Activated naive CD4-positive, alpha-beta T cell treated with anti-CD3 and anti-CD28 coated beads, Interleukin-2, amount 50 U/mL, for 16 hours (primary cell): Measurements from ENCODE around the gene RYR2.

Source experiments
- DNase-seq: peaks from one replicate; pipeline ENCODE4 v3.0.0-alpha.2; 2020

RYR2 gene

GRCh38 chr1:237471956-237472355 lies 430.0 kb downstream of the RYR2 start:
- no peak for DNase-seq

DNA sequence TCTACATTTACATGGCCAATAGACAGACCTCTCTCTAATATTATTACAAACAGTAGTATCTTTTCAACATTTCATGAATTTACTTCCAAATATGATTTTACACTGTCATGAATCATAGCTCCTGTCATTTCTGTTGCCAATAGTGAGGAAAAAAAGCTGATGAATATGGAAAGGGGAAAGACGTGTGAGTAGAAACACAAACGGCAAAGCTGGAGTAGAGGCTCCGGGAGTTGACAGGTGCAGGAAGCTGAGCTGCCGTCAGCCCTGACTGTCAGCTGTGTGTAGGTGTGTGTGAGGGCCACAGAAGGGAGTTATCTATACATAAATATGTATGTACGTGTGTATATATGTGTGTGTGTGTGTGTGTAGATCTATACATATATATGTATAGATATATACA lies 431.9 kb downstream of the RYR2 start:
- DNase-seq, result no peak

DNA sequence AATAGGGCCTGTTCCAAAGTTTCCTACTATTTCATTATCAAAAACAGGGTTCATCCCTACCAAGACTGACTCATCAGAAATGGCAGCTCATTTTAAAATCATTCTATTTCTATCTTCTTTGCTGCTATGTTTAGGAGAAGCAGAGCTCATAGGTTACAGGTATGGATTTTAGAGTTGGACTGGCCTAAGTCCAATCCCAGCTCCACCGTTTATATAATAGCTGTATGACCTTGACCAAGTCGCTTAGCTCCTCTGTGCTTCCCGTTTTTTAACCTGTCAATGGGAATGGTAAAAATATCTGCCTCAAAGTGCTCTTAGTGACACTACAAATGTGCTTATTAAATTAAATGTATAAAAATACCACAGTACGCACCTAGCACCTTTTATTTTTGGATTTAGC lies 436.1 kb downstream of the RYR2 start:
- DNase-seq, result no peak

DNA sequence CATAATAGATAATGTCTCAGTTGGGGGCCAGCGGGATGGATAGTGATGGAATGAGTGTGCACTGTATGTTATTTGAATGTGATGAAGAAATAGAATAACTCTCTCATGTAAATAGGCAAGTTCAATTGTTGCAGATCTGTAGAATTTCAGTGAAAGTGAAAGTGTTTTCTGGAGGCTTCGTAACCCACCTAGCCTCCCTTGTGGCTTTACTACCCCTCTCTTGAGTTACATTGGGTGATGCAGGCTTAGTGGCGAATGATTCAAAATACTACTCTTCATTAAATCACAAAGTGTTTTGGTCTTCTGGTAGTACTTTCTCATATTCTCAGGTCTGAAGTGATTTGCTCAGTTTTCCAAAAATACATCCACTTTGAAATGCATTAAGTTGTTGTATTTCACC lies 436.9 kb downstream of the RYR2 start:
- DNase-seq, result no peak

DNA sequence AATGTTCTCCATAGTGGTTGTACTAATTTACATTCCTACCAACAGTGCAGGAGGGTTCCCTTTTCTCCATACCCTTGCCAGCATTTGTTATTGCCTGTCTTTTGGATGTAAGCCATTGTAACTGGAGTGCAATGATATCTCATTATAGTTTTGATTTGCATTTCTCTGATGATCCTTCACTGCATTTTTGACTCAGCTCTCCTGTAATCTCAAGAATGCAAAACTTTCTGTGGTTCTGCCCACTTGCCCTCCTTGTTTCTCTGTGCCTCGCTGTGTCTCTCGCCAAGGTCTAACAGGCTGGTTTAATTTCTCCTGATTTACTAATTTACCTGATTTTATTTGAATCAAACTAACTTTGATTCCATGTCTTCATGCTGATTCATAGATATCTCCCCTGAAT lies 440.8 kb downstream of the RYR2 start:
- DNase-seq, result no peak

GRCh38 chr1:237492359-237492758 lies 450.4 kb downstream of the RYR2 start:
- no peak for DNase-seq

DNA sequence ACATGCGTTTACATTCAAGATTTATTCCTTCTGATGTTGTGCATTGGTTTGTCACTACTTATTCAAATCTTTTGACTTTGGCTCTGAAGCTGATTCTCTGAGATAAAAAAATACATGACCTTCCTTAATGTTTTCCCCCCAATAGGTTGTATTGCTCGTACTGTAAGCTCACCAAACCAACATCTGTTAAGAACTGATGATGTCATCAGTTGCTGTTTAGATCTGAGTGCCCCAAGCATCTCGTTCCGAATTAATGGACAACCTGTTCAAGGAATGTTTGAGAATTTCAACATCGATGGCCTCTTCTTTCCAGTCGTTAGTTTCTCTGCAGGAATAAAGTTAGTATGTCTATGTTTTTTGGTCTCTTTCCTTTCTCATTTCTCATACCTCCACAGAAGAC lies 458.6 kb downstream of the RYR2 start:
- DNase-seq, result no peak

DNA sequence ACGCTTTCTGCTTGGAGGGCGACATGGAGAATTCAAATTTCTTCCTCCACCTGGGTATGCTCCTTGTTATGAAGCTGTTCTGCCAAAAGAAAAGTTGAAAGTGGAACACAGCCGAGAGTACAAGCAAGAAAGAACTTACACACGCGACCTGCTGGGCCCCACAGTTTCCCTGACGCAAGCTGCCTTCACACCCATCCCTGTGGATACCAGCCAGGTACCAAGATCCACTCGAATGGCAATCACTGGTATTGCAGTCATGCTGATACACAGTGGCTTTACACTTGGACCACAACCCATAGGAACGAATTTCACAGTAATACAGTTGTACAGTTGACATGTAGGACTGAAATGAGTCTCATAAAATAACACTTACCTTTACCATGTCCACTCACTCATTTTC lies 461.3 kb downstream of the RYR2 start:
- no peak for DNase-seq

- DNase-seq, result no peak
These were observed 465.0 kb downstream of the RYR2 start for GRCh38 chr1:237507005-237507404.

- DNase-seq, result no peak
These were observed 467.8 kb downstream of the RYR2 start for GRCh38 chr1:237509748-237510147.

- no peak for DNase-seq
These were observed 483.1 kb downstream of the RYR2 start for GRCh38 chr1:237525102-237525501.

DNA sequence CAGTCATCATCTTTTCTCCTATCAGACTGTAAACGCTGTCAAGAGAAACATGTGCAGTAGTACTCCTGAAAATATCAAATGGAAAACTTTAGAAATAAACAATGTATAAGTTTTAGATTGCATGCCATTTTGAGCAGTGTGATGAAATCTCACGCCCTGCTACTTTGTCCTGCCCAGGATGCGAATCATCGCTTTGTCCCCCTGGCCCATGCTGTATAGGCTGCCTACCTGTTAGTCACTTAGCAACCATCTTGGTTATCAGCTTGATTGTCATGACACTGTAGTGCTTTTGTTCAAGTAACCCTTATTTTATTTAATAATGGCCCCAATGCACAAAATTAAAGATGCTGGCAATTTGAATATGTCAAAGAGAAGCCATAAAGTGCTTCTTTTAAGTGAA lies 485.8 kb downstream of the RYR2 start:
- DNase-seq, result no peak

DNA sequence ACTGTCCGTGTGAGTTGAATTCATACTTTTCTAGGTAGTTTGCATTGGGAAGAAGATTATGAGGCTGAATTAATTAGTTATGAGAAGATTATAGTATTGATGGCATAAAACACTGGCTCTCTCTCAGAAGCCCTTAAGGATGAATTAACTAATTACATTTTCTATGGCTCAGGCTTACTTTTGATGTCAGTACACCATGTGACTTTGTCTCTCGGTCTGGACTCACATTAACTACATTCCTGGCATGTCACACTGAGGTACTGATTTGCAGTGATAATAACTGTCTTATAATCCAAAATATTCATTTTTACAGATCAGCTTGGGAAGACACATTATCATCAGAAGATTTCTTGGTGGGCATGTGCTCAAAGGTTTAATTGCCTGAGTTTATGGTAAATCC lies 486.6 kb downstream of the RYR2 start:
- no peak for DNase-seq

DNA sequence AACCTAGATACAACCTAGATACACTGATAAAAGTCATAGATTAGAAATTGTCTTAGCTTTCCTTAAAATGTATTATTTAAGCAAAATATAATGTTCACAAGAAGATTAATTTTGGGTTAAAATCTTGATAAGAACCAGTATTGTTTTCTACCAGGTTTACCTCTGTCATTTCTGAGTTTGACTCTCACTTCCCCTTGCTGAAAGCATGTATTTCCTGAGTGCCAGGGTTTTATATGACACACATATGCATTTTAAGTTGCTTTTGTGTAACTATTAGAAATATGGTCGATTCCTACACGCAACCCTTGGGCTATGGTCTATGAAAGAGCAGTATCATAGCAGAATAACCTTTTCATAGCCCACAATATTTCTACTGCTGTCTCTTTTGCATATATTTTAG lies 497.1 kb downstream of the RYR2 start:
- DNase-seq, result no peak

DNA sequence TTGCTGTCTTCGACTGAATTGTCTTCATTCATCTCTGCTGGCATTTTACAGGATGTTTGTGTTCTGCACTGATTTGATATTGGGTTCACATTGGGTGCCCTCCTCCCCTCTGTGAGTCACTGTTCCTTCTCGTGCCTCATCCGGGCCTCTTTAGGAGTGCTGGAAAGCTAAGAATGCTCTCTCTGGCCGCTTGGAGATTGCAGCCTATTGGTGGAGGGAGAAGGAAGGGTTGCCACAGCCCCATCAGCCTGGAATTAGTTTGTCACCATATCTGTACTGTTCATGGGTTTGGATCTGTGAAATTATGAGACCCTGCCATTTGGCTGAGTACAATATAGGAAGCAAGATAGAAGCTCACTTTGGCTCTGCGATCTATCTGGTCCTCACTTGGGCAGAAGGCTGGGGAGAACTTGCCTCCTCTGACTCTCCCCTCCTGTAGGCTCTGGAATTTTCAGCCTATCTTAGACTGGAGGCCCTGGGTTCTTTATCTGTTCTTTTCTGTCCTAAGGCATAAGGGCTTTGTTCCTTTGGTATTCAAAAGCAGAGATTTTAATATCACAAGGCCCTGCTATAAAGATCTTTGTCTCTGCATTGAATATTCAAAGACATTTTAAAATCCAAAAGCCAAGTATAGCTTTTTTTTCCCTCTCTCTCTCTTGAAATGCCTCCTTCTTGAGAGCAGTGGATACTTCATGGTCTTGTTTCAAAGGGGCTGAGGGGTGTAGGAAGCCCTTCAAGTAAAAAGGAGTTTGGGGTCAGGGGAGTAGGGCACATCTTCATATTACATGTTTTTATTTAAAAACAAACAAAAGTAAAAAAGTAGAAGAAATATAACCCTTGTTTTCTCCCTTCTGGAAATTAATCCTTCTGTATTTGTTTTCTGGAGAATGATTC lies 500.8 kb downstream of the RYR2 start:
- DNase-seq, result no peak

- no peak for DNase-seq
These were observed 511.1 kb downstream of the RYR2 start for GRCh38 chr1:237553078-237553477.

GRCh38 chr1:237556911-237557310 lies 514.9 kb downstream of the RYR2 start:
- DNase-seq, result no peak

- DNase-seq, result no peak
These were observed 520.3 kb downstream of the RYR2 start for GRCh38 chr1:237562242-237562823.

DNA sequence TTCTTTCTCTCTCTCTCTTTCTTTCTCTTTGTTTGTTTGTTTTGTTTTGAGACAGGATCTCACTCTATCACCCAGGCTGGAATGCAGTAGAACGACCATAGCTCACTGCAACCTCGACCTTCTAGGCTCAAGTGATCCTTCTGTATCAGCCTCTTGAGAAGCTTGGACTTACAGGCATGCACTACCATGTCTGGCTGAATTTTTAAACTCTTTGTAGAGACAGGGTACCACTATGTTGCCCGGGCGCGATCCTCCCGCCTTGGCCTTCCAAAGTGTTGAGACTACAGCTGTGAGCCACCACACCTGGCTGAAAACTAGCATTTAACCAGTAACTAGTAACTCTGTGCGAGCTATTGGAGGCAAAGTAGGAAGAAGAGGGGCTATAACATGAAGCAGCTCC lies 523.3 kb downstream of the RYR2 start:
- no peak for DNase-seq

DNA sequence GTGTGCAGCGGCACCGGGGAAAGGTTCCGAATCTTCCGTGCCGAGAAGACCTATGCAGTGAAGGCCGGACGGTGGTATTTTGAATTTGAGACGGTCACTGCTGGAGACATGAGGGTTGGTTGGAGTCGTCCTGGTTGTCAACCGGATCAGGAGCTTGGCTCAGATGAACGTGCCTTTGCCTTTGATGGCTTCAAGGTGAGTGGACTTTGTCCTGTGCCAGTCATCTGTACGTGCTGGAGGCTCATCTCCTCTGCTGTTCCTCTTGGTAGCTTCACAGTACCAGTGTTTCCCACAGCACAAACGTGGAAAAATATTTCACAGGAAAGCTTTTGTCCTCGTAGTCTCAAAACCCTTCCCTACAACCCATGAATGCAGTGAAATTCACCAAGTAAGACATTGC lies 524.6 kb downstream of the RYR2 start:
- no peak for DNase-seq

- DNase-seq, result no peak
These were observed 527.0 kb downstream of the RYR2 start for GRCh38 chr1:237568955-237569354.

- no peak for DNase-seq
These were observed 528.5 kb downstream of the RYR2 start for GRCh38 chr1:237570530-237570929.

GRCh38 chr1:237574536-237574935 lies 532.6 kb downstream of the RYR2 start:
- DNase-seq, result no peak

DNA sequence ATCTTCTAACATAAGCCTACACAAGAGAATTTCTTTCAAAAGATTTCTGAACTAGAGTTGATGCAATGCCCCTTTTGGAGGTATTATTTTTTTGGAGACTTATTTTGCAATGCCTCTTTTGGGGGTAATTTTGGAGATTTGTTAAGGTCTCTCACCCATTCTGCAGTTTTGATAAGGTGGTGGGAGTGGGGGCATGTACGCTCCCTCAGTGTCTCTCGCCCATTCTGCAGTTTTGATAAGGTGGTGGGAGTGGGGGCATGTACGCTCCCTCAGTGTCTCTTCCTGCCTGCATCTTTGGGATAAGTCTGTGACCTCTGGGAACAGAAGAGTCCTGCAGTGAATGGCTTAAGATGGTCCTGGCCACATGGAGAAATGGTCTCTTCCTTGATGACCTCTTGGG lies 536.6 kb downstream of the RYR2 start:
- no peak for DNase-seq

DNA sequence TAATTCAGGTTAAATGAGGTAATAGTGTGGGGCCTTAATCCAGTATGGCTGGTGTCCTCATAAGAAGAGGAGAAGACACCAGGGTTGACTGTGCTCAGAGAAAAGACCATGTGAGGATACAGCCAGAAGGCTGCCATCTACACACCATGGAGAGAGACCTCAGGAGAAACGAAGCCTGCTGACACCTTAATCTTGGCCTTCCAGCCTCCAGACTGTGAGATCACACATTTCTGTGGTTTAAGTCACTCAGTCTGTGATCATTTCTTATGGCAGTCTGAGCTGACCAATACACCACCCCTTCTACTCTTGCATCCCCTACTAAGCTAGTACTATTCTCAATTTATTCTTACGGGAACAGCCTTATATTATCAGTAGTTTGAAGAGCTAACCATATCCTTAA lies 538.7 kb downstream of the RYR2 start:
- no peak for DNase-seq
